Coronary artery (tissue), 2 donors: ENCODE data around the gene C17orf107.

Experiments
- DNase-seq: peaks from one replicate; pipeline ENCODE4 v3.0.0-alpha.2; 2017; ENCODE audit warnings: low spot score
- H3K27ac ChIP-seq, 2 donors: fragments of 200-600 bp; sonication (generic); one replicate each; pipeline ENCODE4 v1.5.1; 2016 to 2019
- H3K4me3 ChIP-seq: fragments of 200-600 bp; sonication (generic); 2 replicates; pipeline ENCODE4 v1.5.1; 2016; ENCODE audit warnings: mild to moderate bottlenecking, moderate library complexity
- CTCF ChIP-seq: fragments of 200-600 bp; sonication (generic); IDR thresholded peaks from one replicate; pipeline ENCODE4 v1.5.1; 2019; ENCODE audit warnings: antibody characterized with exemption

C17orf107 gene

DNA sequence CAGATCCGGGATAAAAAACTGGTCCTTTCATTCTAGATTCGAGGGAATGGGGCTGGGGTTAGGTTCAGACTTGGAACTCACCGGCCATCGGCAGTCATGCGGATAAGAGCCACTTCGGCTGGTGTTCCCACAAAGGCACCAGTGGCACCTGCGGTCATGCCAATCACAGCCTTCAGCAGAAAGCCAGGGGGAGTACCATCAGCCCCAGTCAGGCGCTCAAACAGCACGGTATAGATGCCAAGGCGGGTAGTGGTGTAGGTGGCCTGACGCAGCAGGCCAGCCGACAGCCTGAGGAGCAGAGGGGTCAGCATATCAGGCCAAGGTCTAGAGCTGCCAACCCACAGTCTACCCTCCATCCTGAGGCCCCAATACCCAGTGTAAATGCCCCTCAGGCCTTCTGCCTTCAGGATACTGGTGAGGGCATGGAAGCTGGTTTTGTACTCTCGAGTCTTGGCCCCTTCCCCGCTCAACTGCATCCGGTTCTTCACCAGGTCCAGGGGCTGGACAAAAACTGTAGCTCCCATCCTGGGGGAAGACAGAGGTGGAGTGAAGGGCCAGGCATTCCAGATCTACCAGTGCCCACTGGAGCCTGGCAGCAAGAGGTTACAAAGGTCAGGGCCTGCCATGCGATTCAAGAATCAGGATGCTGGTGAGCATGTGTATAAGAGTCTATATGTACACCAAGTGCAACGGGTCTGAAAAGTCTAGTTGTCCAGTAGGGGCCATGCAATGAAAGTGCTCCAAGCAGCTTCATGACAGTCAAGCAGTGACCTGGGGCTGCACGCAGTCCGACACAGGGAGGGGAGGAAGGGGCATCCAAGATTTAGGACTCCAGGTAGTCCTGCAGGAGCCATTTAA, 39.6 kb downstream of the C17orf107 start:
- no peak for TF ChIP-seq CTCF
- no peak for DNase-seq
- Histone ChIP-seq H3K4me3 (peak overlapping the region; percentile 80), H3K27ac (peak overlapping the region; percentile 86 to 93)

DNA sequence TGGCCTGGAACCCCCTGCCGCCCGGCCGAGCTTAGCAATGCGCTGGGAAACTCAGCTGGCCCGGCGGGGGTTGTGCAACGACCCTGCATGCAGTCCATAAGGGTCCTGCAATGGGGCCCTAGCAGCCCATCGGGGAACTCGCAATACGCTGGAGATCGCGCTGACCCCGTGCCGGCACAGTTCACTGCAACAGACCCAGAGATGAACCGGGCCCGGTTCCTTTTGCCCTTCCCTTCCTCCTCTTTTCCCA, 40.1 kb downstream of the C17orf107 start:
- H3K4me3 ChIP-seq = peak overlapping the region; percentile 80
- H3K27ac ChIP-seq = peak overlapping the region; percentile 86 to 93
- DNase-seq = no peak
- TF ChIP-seq CTCF = no peak

- Histone ChIP-seq H3K4me3 (peak within 1 kb of the TSS; percentile 80), H3K27ac (peak within 1 kb of the TSS; percentile 86 to 93)
- peak; percentile 98 for DNase-seq
- no peak for TF ChIP-seq CTCF
These were observed 40.6 kb downstream of the C17orf107 start, which contains the start of the genes RNF167 and SLC25A11 for GRCh38 chr17:4939796-4940554. Gene RNF167 (plus strand): TSS chr17:4940268. CDS start chr17:4940910, 642 bp downstream. Gene SLC25A11 (minus strand): TSS chr17:4940046. CDS start chr17:4939910, 136 bp downstream.

DNA sequence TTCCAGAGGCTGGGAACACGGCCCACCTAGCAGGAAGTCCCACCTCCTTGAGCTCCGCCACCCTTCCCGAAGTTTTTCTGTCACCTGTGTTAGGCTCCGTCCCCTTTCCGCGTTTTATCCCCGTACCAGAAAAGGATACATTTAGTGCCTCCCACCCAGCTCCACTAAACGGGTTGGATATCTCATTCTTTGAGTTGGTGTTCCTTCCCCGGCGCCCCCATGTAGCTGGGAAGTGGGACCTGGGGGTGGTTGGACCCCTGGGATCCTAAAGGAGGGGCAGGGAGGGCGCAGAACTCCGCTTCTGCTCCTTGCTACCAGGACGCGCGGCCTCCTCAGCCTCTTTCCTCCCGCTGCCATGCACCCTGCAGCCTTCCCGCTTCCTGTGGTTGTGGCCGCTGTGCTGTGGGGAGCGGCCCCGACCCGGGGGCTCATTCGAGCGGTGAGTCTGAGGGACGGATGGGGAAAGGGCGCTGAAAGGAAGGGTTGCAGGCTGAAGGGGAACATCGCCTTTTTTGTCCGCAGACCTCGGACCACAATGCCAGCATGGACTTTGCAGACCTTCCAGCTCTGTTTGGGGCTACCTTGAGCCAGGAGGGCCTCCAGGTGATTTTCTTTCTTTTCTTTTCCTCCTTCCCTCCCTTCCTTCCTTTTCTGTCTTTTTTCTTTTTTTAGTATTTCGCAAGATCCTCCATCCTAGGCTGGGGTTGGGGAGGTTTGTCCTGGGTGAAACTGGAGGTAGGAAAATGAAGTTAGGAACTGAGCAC, 41.4 kb downstream of the C17orf107 start:
- H3K27ac ChIP-seq = peak overlapping the region; percentile 86 to 93
- TF ChIP-seq CTCF = no peak
- no peak for DNase-seq
- H3K4me3 ChIP-seq = peak overlapping the region; percentile 80

DNA sequence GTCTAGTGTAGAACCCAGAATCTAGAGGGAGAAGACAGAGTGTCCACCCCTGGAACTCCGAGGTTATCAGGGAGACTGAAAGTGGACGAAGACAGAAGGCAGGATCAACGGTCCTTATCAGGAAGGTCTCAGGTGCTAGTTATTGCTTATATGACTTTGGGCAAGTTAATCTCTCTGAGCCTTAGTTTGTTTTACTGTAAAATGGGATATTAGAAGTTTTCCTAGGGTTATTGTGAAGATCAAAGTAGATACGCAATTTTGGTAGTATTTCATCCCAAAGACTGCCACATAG, 41.9 kb downstream of the C17orf107 start:
- Histone ChIP-seq H3K27ac (no peak overlapping the region), H3K4me3 (peak overlapping the region; percentile 80)
- no peak for TF ChIP-seq CTCF
- no peak for DNase-seq

DNA sequence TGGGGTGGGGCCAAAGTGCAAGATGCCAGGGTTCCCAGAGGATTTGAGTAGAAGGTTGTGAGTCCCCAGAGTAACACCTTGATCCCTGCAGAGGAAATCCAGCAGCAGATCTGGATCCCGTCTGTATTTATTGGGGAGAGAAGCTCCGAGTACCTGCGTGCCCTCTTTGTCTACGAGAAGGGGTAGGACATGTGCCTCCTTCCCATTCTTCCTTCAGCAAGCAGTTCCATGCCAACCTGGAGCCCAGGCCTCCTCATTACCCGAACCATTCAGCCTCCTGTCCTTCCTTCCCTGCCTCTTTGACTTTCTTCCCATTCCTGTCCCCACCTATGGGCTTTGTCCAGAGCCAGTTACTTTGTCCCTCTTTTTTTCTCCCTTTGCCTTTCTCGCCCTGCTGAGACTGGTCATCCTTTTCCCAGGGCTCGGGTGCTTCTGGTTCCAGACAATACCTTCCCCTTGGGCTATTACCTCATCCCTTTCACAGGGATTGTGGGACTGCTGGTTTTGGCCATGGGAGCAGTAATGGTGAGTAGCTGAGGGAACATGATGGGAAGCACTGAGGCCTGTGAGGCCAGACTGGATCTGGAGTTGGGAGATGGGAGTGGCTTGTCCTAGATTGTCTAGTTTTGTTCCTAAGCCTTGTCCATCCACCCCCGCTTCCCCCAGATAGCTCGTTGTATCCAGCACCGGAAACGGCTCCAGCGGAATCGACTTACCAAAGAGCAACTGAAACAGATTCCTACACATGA, 43.6 kb downstream of the C17orf107 start:
- no peak overlapping the region for H3K27ac ChIP-seq
- TF ChIP-seq CTCF = no peak
- H3K4me3 ChIP-seq = no peak overlapping the region
- no peak for DNase-seq
